Right atrium auricular region (tissue), 2 donors: ENCODE results near the gene CYP2C19. TPM values are rescaled to one million over a fixed set of nuclear protein-coding genes. Genes with fewer than 3 reads are reported as not detected.

Experiments
- DNase-seq: peaks from one replicate; pipeline ENCODE4 v3.0.0-alpha.2; 2019; ENCODE audit warnings: low spot score
- H3K27ac ChIP-seq, 2 donors: fragments of 200-600 bp; sonication (generic); 1 replicate in 1 of 2; 2 replicates in 1 of 2; pipeline ENCODE4 v1.5.1; 2016 to 2019
- H3K27me3 ChIP-seq, 2 donors: fragments of 200-600 bp; sonication (generic); one replicate each; pipeline versions ENCODE4 v1.5.1 to v1.6.0; 2017 to 2019
- H3K36me3 ChIP-seq: fragments of 200-600 bp; sonication (generic); one replicate; pipeline ENCODE4 v1.5.1; 2016
- H3K4me1 ChIP-seq, 2 donors: fragments of 200-600 bp; sonication (generic); one replicate each; pipeline versions ENCODE4 v1.5.1 to v1.6.0; 2017 to 2019
- H3K4me3 ChIP-seq, 2 donors: fragments of 200-600 bp; sonication (generic); 1 replicate in 1 of 2; 2 replicates in 1 of 2; pipeline ENCODE4 v1.5.1; 2017 to 2019; ENCODE audit warnings: mild to moderate bottlenecking in 1 of 2, moderate library complexity in 1 of 2
- H3K9me3 ChIP-seq, 2 donors: fragments of 200-600 bp; sonication (generic); one replicate each; pipeline ENCODE4 v1.5.1; 2019
- total RNA-seq, 2 donors: library from RNA; depleted of rRNA; stranded (reverse); fragments of >200 nt; gene quantifications; one replicate each; pipeline ENCODE4 v1.1.0, GENCODE V29; 2016
- TF ChIP-seq, protein P1 (sequence below), 2 donors: fragments of 200-600 bp; sonication (generic); IDR thresholded peaks; one replicate each; pipeline ENCODE4 v1.5.1; 2019; ENCODE audit warnings: antibody characterized with exemption in 2 of 2

The CYP2C19 gene
- total RNA-seq, 2 donors from 2014 or later, result not detected

- no peaks in the 10 kb centered on the region for H3K4me1 ChIP-seq
- TF ChIP-seq, protein P1, sequence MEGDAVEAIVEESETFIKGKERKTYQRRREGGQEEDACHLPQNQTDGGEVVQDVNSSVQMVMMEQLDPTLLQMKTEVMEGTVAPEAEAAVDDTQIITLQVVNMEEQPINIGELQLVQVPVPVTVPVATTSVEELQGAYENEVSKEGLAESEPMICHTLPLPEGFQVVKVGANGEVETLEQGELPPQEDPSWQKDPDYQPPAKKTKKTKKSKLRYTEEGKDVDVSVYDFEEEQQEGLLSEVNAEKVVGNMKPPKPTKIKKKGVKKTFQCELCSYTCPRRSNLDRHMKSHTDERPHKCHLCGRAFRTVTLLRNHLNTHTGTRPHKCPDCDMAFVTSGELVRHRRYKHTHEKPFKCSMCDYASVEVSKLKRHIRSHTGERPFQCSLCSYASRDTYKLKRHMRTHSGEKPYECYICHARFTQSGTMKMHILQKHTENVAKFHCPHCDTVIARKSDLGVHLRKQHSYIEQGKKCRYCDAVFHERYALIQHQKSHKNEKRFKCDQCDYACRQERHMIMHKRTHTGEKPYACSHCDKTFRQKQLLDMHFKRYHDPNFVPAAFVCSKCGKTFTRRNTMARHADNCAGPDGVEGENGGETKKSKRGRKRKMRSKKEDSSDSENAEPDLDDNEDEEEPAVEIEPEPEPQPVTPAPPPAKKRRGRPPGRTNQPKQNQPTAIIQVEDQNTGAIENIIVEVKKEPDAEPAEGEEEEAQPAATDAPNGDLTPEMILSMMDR (IDR thresholded peaks at IDR 0.05), result no peak
- DNase-seq, result no peak
- H3K27ac ChIP-seq, result no peak overlapping the region
- H3K36me3 ChIP-seq, result no peaks in the 10 kb centered on the region
- H3K27me3 ChIP-seq, result no peaks in the 10 kb centered on the region
- H3K9me3 ChIP-seq, result no peaks in the 10 kb centered on the region
- no peak overlapping the region for H3K4me3 ChIP-seq
These were observed 90.0 kb downstream of the CYP2C19 start for GRCh38 chr10:94852438-94852837.

DNA sequence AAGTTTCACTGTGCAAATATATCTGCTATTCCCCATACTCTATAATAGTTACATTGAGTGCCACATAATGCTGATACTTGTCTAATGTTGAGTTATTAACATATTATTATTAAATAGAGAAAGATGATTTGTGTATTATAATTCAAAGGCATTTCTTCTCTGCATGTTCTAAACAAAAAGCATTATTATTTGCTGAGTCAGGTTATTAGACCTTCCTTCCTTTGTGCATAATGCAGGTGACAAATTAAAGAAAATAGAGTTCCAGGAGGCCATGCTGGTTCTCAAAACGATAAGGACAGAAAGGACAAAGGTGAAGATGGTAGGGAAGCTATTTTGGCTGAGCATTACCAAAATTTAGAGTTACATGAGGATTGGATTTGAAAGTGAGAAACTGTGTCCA lies 90.6 kb downstream of the CYP2C19 start:
- H3K4me3 ChIP-seq, result no peak overlapping the region
- H3K27ac ChIP-seq, result no peak overlapping the region
- no peaks in the 10 kb centered on the region for H3K36me3 ChIP-seq
- no peaks in the 10 kb centered on the region for H3K27me3 ChIP-seq
- DNase-seq, result no peak
- H3K4me1 ChIP-seq, result no peaks in the 10 kb centered on the region
- no peaks in the 10 kb centered on the region for H3K9me3 ChIP-seq
- TF ChIP-seq, protein P1 (IDR thresholded peaks at IDR 0.05), result no peak

DNA sequence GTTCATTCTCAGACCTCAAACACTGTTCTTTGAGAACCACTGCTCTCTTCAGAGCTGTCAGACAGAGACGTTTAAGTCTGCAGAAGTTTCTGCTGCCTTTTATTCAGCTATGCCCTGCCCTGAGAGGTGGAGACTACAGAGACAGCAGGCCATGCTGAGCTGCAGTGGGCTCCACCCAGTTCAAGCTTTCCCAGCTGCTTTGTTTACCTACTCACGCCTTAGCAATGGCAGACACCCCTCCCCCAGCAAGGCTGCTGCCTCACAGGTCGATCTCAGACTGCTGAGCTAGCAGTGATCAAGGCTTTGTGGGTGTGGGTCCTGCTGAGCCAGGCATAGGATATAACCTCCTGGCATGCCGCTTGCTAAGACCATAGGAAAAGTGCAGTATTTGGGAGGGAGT lies 95.5 kb downstream of the CYP2C19 start:
- Histone ChIP-seq H3K27ac (no peak overlapping the region), H3K4me1 (no peaks in the 10 kb centered on the region), H3K9me3 (no peaks in the 10 kb centered on the region), H3K36me3 (no peaks in the 10 kb centered on the region), H3K27me3 (no peaks in the 10 kb centered on the region), H3K4me3 (no peak overlapping the region)
- TF ChIP-seq, protein P1 (IDR thresholded peaks at IDR 0.05), result no peak
- DNase-seq, result no peak

DNA sequence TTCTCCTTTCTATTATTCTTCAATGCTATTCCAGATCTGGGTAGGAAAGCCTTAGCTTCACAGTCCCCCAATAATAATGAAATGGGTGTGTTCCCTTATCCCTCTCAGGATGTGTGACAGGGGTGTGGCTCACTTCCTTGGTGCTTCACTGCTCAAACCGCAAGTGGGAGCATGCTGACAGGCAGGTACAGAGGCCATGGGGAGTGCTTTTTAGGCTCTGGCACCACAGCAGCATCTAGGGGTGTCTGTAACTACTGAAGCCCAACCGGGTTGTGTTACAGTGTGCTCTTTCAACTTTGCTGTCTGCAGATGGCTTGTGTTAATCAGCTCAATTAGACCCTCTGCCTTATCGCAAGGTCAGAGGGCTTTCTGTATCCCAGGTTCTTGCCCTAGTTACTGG lies 96.6 kb downstream of the CYP2C19 start:
- H3K27me3 ChIP-seq, result no peaks in the 10 kb centered on the region
- TF ChIP-seq, protein P1 (IDR thresholded peaks at IDR 0.05), result no peak

GRCh38 chr10:94878649-94879048 lies 116.2 kb downstream of the CYP2C19 start:
- H3K27ac ChIP-seq, result no peak overlapping the region
- no peaks in the 10 kb centered on the region for H3K27me3 ChIP-seq
- no peaks in the 10 kb centered on the region for H3K9me3 ChIP-seq
- TF ChIP-seq, protein P1 (IDR thresholded peaks at IDR 0.05), result no peak
- H3K36me3 ChIP-seq, result no peaks in the 10 kb centered on the region
- no peaks in the 10 kb centered on the region for H3K4me1 ChIP-seq
- DNase-seq, result no peak
- no peak overlapping the region for H3K4me3 ChIP-seq

More for the DNA sequence above, 96.6 kb downstream of the CYP2C19 start:
- DNase-seq, result no peak
- no peaks in the 10 kb centered on the region for H3K4me1 ChIP-seq
- no peaks in the 10 kb centered on the region for H3K9me3 ChIP-seq
- no peak overlapping the region for H3K4me3 ChIP-seq
- no peaks in the 10 kb centered on the region for H3K36me3 ChIP-seq
- H3K27ac ChIP-seq, result no peak overlapping the region

- TF ChIP-seq, protein P1 (IDR thresholded peaks at IDR 0.05), result no peak
- DNase-seq, result no peak
- Histone ChIP-seq H3K4me3 (no peak overlapping the region), H3K27ac (no peak overlapping the region), H3K27me3 (no peaks in the 10 kb centered on the region), H3K4me1 (no peaks in the 10 kb centered on the region), H3K36me3 (no peaks in the 10 kb centered on the region), H3K9me3 (no peaks in the 10 kb centered on the region)
These were observed 116.7 kb downstream of the CYP2C19 start for GRCh38 chr10:94879214-94879613.
